ENCODE data around the gene HIVEP3. TPM values are rescaled to one million over a fixed set of nuclear protein-coding genes. Genes with fewer than 3 reads are reported as not detected.

Gene HIVEP3
- total RNA-seq, 4 donors from 2014 or later: 6.1 to 10.1 (median 7.8) TPM

GRCh38 chr1:41868241-41868998 is 50.3 kb downstream of the HIVEP3 start:
- no peak for TF ChIP-seq CTCF (IDR thresholded peaks at IDR 0.05)
- no peak for ATAC-seq (ENCODE audit: low FRiP score)
- DNase-seq (ENCODE audit: low spot score): no peak

DNA sequence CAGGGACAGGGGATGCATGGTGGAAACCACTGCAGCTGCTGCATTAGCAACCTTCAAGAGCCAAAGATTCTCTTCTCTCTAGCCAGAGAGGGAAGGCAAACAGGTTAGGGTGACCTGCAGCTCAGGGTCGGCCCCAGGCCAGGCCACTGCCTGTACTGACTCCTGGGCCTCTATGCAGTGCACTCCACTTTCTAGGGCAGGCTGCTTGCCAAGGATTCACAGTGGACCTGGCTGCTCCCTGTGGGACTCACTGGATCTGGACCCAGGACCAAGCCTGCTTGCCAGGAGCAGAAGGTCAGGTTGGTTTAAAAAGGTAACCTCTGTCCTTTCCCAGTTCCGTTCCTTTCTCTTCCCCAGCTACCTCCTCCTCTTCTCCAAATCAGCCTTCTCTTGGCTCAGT is 52.4 kb downstream of the HIVEP3 start:
- ATAC-seq (ENCODE audit: low FRiP score): no peak
- TF ChIP-seq CTCF (IDR thresholded peaks at IDR 0.05): no peak
- no peak for DNase-seq (ENCODE audit: low spot score)

- ATAC-seq (ENCODE audit: low FRiP score) (no peak), DNase-seq (ENCODE audit: low spot score) (no peak)
- TF ChIP-seq CTCF (IDR thresholded peaks at IDR 0.05): no peak
Observed at GRCh38 chr1:41864471-41865040, 54.2 kb downstream of the HIVEP3 start.

DNA sequence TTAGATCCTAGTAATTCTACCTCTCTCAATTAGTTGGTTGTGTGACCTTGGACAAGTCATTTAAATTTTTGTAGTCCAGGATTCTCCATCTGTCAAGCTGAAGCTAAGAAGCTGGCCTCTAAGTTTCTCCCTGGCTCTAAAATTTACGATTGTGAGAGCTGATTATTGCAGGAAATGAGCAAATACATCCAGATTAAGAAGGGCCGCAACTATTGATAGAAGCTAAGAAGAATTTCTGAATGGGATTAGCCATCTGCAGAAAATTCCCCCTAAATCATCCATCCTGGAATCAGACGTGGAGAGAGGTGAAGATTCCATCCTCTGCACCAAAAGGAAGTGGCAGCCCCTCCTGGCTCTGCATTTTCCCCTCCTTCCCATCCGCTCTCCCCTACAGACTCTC is 55.0 kb downstream of the HIVEP3 start:
- ATAC-seq (ENCODE audit: low FRiP score): no peak
- no peak for DNase-seq (ENCODE audit: low spot score)
- TF ChIP-seq CTCF (IDR thresholded peaks at IDR 0.05): no peak

- TF ChIP-seq CTCF (IDR thresholded peaks at IDR 0.05): no peak
- ATAC-seq (ENCODE audit: low FRiP score): peak; percentile 47
- DNase-seq (ENCODE audit: low spot score): no peak
Observed at GRCh38 chr1:41862384-41863221, 56.1 kb downstream of the HIVEP3 start.

DNA sequence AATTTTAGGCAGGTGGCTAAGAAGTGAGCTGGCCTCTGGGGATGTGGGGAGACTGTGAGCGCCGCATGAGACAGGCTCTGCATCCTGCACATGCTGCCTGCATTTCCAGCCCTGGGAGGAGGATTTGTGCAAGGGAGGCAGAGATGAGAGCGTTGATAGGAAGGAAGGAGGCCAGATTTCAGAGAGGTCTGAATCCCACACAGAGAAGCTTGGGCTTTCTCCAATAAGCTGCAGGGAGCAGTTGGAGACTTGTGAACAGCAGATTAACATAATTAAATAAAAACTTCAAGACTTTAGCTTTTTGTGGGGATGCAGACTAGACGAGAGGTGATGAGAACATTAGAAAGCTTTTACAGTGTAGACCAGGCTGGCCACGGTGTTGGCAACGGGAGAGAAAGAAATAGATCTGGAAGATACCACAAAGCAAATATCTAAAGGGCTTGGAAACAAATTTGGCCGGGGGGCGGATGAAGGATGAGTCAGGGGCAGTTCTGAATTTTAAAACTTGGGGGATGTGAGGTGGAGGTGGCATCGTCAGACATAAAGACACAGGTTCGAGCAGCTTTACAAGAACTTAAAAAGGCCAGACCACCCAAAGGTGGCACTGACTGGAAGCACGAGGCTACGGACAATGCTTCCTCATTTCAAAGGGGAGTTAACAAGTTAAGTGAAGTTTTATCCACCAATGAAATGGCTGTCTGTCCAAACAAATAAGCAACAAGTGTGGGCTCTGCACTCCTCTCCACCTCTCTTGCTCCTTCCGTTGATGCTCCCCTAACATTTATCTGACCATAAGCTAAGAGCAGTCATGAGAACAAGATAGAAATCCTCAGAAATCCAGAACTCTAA is 57.0 kb downstream of the HIVEP3 start:
- no peak for DNase-seq (ENCODE audit: low spot score)
- ATAC-seq (ENCODE audit: low FRiP score): no peak
- no peak for TF ChIP-seq CTCF (IDR thresholded peaks at IDR 0.05)

Data from omental fat pad (tissue), 4 donors.